Measurements from ENCODE around the gene PDE7B.

The PDE7B gene

GRCh38 chr6:135901774-135902524, 50.4 kb downstream of the PDE7B start:
- no peak overlapping the region for H3K27ac ChIP-seq
- TF ChIP-seq ZFX (IDR thresholded peaks at IDR 0.05; ENCODE audit: borderline replicate concordance) (no peak), CTCF (IDR thresholded peaks at IDR 0.05) (no peak)

- TF ChIP-seq ZFX (IDR thresholded peaks at IDR 0.05; ENCODE audit: borderline replicate concordance): no peak
- TF ChIP-seq CTCF (IDR thresholded peaks at IDR 0.05): no peak
- H3K27ac ChIP-seq: no peak overlapping the region
Observed at GRCh38 chr6:135902756-135903331, 51.3 kb downstream of the PDE7B start.

GRCh38 chr6:135904666-135905065, 53.2 kb downstream of the PDE7B start:
- H3K27ac ChIP-seq: no peak overlapping the region
- TF ChIP-seq ZFX (IDR thresholded peaks at IDR 0.05; ENCODE audit: borderline replicate concordance) (no peak), CTCF (IDR thresholded peaks at IDR 0.05) (no peak)

- no peak overlapping the region for H3K27ac ChIP-seq
- TF ChIP-seq CTCF (IDR thresholded peaks at IDR 0.05) (no peak), ZFX (IDR thresholded peaks at IDR 0.05; ENCODE audit: borderline replicate concordance) (no peak)
Observed at GRCh38 chr6:135905604-135906300, 54.3 kb downstream of the PDE7B start.

GRCh38 chr6:135906542-135906941, 55.0 kb downstream of the PDE7B start:
- no peak overlapping the region for H3K27ac ChIP-seq
- TF ChIP-seq CTCF (IDR thresholded peaks at IDR 0.05): no peak
- no peak for TF ChIP-seq ZFX (IDR thresholded peaks at IDR 0.05; ENCODE audit: borderline replicate concordance)

GRCh38 chr6:135906972-135907465, 55.5 kb downstream of the PDE7B start:
- no peak overlapping the region for H3K27ac ChIP-seq
- TF ChIP-seq CTCF (IDR thresholded peaks at IDR 0.05) (no peak), ZFX (IDR thresholded peaks at IDR 0.05; ENCODE audit: borderline replicate concordance) (no peak)

Data from 22Rv1 (cell line).